WTC11 (cell line): ENCODE data around the gene LCTL. TPM values are rescaled to one million over a fixed set of nuclear protein-coding genes. Genes with fewer than 3 reads are reported as not detected.
A peak's percentile ranks its signal among the peaks of the same experiment; 100 is the strongest.

ENCODE experiments used
- ATAC-seq: fragments of 200-7000 bp; cut with Tn5 transposase; 2 replicates; pipeline ENCODE4 v1.10.0; 2021; ENCODE audit warnings: mild to moderate bottlenecking, moderate library complexity
- CTCF ChIA-PET: fragments of 300-600 bp; sonication (Branson Sonifier 250); formaldehyde crosslinking; loops from one replicate; lab custom pipeline; 2021; ENCODE audit warnings: antibody characterized with exemption; lab: Charles Lee
- POLR2A ChIA-PET: fragments of 350-600 bp; sonication (Branson Sonifier 250); formaldehyde crosslinking; loops from one replicate; lab custom pipeline; 2021; ENCODE audit warnings: antibody characterized with exemption; lab: Charles Lee
- DNase-seq: peaks from one replicate; pipeline ENCODE4 v3.0.0; 2021; ENCODE audit warnings: low spot score
- H3K27ac Mint-ChIP-seq: 2 replicates; pipeline ENCODE4 v1.8.0; 2021; ENCODE audit warnings: mixed read lengths
- H3K27me3 Mint-ChIP-seq: 2 replicates; pipeline ENCODE4 v1.8.0; 2021; ENCODE audit warnings: low read depth, mild to moderate bottlenecking, moderate library complexity, mixed read lengths
- H3K36me3 Mint-ChIP-seq: 2 replicates; pipeline ENCODE4 v1.8.0; 2021; ENCODE audit warnings: mixed read lengths
- H3K4me1 Mint-ChIP-seq: 2 replicates; pipeline ENCODE4 v1.8.0; 2022; ENCODE audit warnings: mixed read lengths
- H3K4me3 Mint-ChIP-seq: 2 replicates; pipeline ENCODE4 v1.8.0; 2021; ENCODE audit warnings: mild to moderate bottlenecking, moderate library complexity, mixed read lengths
- H3K9me3 Mint-ChIP-seq: 2 replicates; pipeline ENCODE4 v1.8.0; 2021; ENCODE audit warnings: mixed read lengths
- CREB1 ChIP-seq: sonication (generic); formaldehyde crosslinking; IDR thresholded peaks from 2 replicates; pipeline ENCODE4 v1.8.0; 2023; ENCODE audit warnings: mild to moderate bottlenecking, missing genetic modification reagents
- CTCF ChIP-seq: fragments of 200-600 bp; IDR thresholded peaks from 2 replicates; pipeline ENCODE4 v1.8.0; 2022; ENCODE audit warnings: antibody characterized with exemption
- E2F1 ChIP-seq: sonication (generic); formaldehyde crosslinking; IDR thresholded peaks from 2 replicates; pipeline ENCODE4 v1.8.0; 2022; ENCODE audit warnings: mild to moderate bottlenecking, missing genetic modification reagents
- ESRRA ChIP-seq: sonication (generic); formaldehyde crosslinking; IDR thresholded peaks from 2 replicates; pipeline ENCODE4 v1.8.1; 2022; ENCODE audit warnings: mild to moderate bottlenecking, missing genetic modification reagents, borderline replicate concordance
- FOXK1 ChIP-seq: sonication (generic); formaldehyde crosslinking; IDR thresholded peaks from 2 replicates; pipeline ENCODE4 v1.8.0; 2022; ENCODE audit warnings: mild to moderate bottlenecking, moderate library complexity, missing genetic modification reagents
- GABPB1 ChIP-seq: sonication (generic); formaldehyde crosslinking; IDR thresholded peaks from 2 replicates; pipeline ENCODE4 v1.8.1; 2023; ENCODE audit warnings: mild to moderate bottlenecking, missing genetic modification reagents
- IRF2 ChIP-seq: sonication (generic); formaldehyde crosslinking; IDR thresholded peaks from 2 replicates; pipeline ENCODE4 v1.8.0; 2022; ENCODE audit warnings: low read depth, missing genetic modification reagents, borderline replicate concordance
- MAX ChIP-seq: sonication (generic); formaldehyde crosslinking; IDR thresholded peaks from 2 replicates; pipeline ENCODE4 v1.8.0; 2022; ENCODE audit warnings: mild to moderate bottlenecking, missing genetic modification reagents
- NFYB ChIP-seq: sonication (generic); formaldehyde crosslinking; conservative IDR thresholded peaks from 2 replicates; pipeline ENCODE4 v1.8.0; 2022; ENCODE audit warnings: low read depth, missing genetic modification reagents
- NR1H2 ChIP-seq: sonication (generic); formaldehyde crosslinking; IDR thresholded peaks from 2 replicates; pipeline ENCODE4 v1.9.0; 2021; ENCODE audit warnings: mild to moderate bottlenecking, moderate library complexity, missing genetic modification reagents
- SOX15 ChIP-seq: fragments of 250-450 bp; sonication (Bioruptor Pico); IDR thresholded peaks from 2 replicates; pipeline ENCODE4 v1.9.0; 2021; ENCODE audit warnings: mild to moderate bottlenecking
- SP1 ChIP-seq: sonication (generic); formaldehyde crosslinking; conservative IDR thresholded peaks from 2 replicates; pipeline ENCODE4 v1.8.1; 2022; ENCODE audit warnings: missing genetic modification reagents
- TEAD1 ChIP-seq: sonication (generic); formaldehyde crosslinking; IDR thresholded peaks from 2 replicates; pipeline ENCODE4 v1.8.0; 2022; ENCODE audit warnings: mild to moderate bottlenecking, missing genetic modification reagents
- TEAD4 ChIP-seq: sonication (generic); formaldehyde crosslinking; IDR thresholded peaks from 2 replicates; pipeline ENCODE4 v1.8.0; 2022; ENCODE audit warnings: mild to moderate bottlenecking, missing genetic modification reagents
- USF1 ChIP-seq: sonication (generic); formaldehyde crosslinking; IDR thresholded peaks from 2 replicates; pipeline ENCODE4 v1.8.0; 2022; ENCODE audit warnings: mild to moderate bottlenecking, missing genetic modification reagents
- USF2 ChIP-seq: sonication (generic); formaldehyde crosslinking; IDR thresholded peaks from 2 replicates; pipeline ENCODE4 v1.8.1; 2023; ENCODE audit warnings: mild to moderate bottlenecking, missing genetic modification reagents, moderate library complexity
- ZMAT4 ChIP-seq: fragments of 250-450 bp; sonication (Bioruptor Pico); IDR thresholded peaks from 2 replicates; pipeline ENCODE4 v1.9.0; 2021; ENCODE audit warnings: mild to moderate bottlenecking
- ZNF138 ChIP-seq: sonication (generic); formaldehyde crosslinking; conservative IDR thresholded peaks from 2 replicates; pipeline ENCODE4 v1.8.1; 2022; ENCODE audit warnings: mild to moderate bottlenecking, moderate library complexity, missing genetic modification reagents
- ZNF396 ChIP-seq: fragments of 250-450 bp; sonication (Bioruptor Pico); IDR thresholded peaks from 2 replicates; pipeline ENCODE4 v1.8.0; 2021; ENCODE audit warnings: mild to moderate bottlenecking, moderate library complexity, borderline replicate concordance
- ZNF416 ChIP-seq: fragments of 250-450 bp; sonication (Bioruptor Pico); IDR thresholded peaks from 2 replicates; pipeline ENCODE4 v1.9.0; 2021; ENCODE audit warnings: mild to moderate bottlenecking, inconsistent platforms
- ZNF532 ChIP-seq: fragments of 250-450 bp; sonication (Bioruptor Pico); IDR thresholded peaks from 2 replicates; pipeline ENCODE4 v1.9.0; 2021; ENCODE audit warnings: mild to moderate bottlenecking, borderline replicate concordance
- ZNF671 ChIP-seq: fragments of 250-450 bp; sonication (Bioruptor Pico); IDR thresholded peaks from 2 replicates; pipeline ENCODE4 v1.8.0; 2021; ENCODE audit warnings: mild to moderate bottlenecking
- total RNA-seq: library from RNA; stranded (reverse); gene quantifications from 3 replicates; pipeline ENCODE4 v1.2.3, GENCODE V29; 2021

Gene LCTL
- total RNA-seq, 1 experiment from 2014 or later = 2.2 TPM

GRCh38 chr15:66594836-66595235, 29.0 kb upstream of the LCTL start (continued):
- TF ChIP-seq IRF2 (CRISPR knock-in tag) = no peak
- no peak for TF ChIP-seq ZMAT4 (CRISPR knock-in tag)

GRCh38 chr15:66594344-66594743, 28.5 kb upstream of the LCTL start:
- no peak overlapping the region for H3K4me3 Mint-ChIP-seq
- TF ChIP-seq USF1 (CRISPR knock-in tag) = peak; percentile 44; the same call in 1 of the 2 replicates
- no peak for TF ChIP-seq NR1H2 (CRISPR knock-in tag)
- TF ChIP-seq USF2 (CRISPR knock-in tag) = peak; percentile 60; the same call in 1 of the 2 replicates
- TF ChIP-seq, all 79 proteins: peak for 2
- Mint-ChIP-seq H3K27me3 (no peaks in the 10 kb centered on the region), H3K9me3 (no peaks in the 10 kb centered on the region), H3K36me3 (no peaks in the 10 kb centered on the region), H3K27ac (no peak overlapping the region), H3K4me1 (no peaks in the 10 kb centered on the region)
- ChIA-PET POLR2A (no interaction called here), CTCF (interaction anchor here (0.6 to 2.8 kb wide), 9 partner anchors 8 to 208 kb away, joined by 3 to 8 read pairs (median 3); partner anchors contain the start of genes LCTL and MAP2K1)
- ATAC-seq (peak; percentile 77), DNase-seq (no peak)

GRCh38 chr15:66593219-66593780, 27.5 kb upstream of the LCTL start:
- H3K36me3 Mint-ChIP-seq = no peaks in the 10 kb centered on the region
- ChIA-PET CTCF (interaction anchor here (2.8 kb wide), 1 partner anchor 26 kb away, joined by 7 read pairs; no protein-coding TSS in a partner anchor), POLR2A (no interaction called here)
- no peak overlapping the region for H3K4me3 Mint-ChIP-seq
- ATAC-seq (no peak), DNase-seq (no peak)
- H3K27me3 Mint-ChIP-seq = no peaks in the 10 kb centered on the region
- no peaks in the 10 kb centered on the region for H3K9me3 Mint-ChIP-seq
- no peak for TF ChIP-seq GABPB1 (CRISPR knock-in tag)
- TF ChIP-seq USF2 (CRISPR knock-in tag) = no peak
- no peak for TF ChIP-seq MAX
- no peak for TF ChIP-seq CREB1 (CRISPR knock-in tag)
- no peak for TF ChIP-seq NFYB (CRISPR knock-in tag)
- TF ChIP-seq NR1H2 (CRISPR knock-in tag) = no peak
- no peak for TF ChIP-seq CTCF
- TF ChIP-seq TEAD4 (CRISPR knock-in tag) = no peak
- TF ChIP-seq ESRRA (CRISPR knock-in tag) = no peak
- TF ChIP-seq ZMAT4 (CRISPR knock-in tag) = no peak
- TF ChIP-seq SOX15 (CRISPR knock-in tag) = no peak
- no peak for TF ChIP-seq E2F1 (CRISPR knock-in tag)
- no peak for TF ChIP-seq ZNF416 (CRISPR knock-in tag)
- no peak for TF ChIP-seq ZNF532
- TF ChIP-seq SP1 (CRISPR knock-in tag) = no peak
- TF ChIP-seq TEAD1 (CRISPR knock-in tag) = no peak
- no peak for TF ChIP-seq ZNF138 (CRISPR knock-in tag)
- TF ChIP-seq ZNF671 (CRISPR knock-in tag) = no peak
- TF ChIP-seq FOXK1 = no peak
- no peak for TF ChIP-seq ZNF396 (CRISPR knock-in tag)
- no peak overlapping the region for H3K27ac Mint-ChIP-seq
- peaks cover 4% of the 10 kb centered on the region for H3K4me1 Mint-ChIP-seq
